ENCODE data around the gene FN1.

FN1 gene

DNA sequence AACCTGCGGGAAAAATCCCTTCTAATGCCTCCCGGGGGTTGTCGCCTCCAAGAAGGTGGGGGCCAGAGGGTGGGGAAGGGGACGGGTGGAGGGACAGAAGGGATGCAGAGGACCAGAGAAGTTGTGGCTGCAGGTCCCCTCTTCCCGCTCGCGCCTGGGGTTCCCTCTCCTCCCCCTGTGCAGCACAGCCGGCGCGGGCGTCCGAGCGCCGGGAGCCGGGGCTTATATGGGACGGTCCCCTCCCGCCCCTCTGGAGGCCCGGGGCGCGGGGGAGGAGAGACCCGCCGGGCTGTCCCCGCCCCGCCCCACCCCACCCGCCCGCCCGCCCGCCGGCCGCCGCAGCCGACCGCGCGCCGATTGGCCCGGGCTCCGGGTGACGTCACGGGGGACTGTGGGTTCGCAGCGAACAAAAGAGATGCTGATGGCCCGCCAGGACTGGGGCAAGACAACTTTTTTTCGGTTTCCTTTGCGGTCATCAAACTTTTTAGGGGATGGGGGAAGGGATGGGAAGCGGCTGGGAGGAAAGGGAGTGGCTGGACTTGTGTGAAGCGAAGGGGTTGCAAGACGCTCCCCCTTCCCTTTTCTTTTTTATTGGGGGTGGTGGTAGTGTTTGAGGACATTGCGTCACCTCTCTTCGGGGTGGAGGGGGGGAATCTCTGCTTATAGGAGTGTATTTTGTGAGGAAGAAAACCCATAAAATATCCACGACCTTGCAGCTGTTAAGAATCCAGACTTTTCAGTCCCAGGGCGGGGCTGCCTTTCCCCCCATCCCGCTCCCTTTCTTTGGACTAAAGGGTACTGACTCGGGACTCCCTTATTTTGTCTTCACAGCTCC is at the start of gene FN1:
Gene FN1, minus strand, starts transcription at position 199 of the 835 bp plus-strand sequence. CDS start 266 bp downstream, outside the sequence.
- DNase-seq: peak; percentile 63

DNA sequence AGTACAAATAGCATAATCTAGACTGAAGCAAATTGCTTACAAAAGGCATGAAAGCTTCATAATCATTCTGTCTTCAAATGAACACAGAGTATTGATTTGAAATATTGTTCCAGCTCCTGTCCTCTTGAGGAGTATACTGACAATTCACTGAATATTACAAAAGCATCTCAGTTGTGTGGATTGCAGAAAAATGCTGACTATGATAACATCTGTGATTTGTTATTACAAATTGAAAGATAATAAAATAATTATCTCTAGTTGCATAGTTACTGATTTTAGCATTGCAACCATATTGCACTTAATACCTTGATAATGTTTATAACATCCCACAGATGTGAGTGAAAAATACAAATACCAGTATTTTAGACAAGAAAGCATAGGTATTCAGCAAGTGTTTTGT is 49.2 kb upstream of the FN1 start:
- no peak for DNase-seq

DNA sequence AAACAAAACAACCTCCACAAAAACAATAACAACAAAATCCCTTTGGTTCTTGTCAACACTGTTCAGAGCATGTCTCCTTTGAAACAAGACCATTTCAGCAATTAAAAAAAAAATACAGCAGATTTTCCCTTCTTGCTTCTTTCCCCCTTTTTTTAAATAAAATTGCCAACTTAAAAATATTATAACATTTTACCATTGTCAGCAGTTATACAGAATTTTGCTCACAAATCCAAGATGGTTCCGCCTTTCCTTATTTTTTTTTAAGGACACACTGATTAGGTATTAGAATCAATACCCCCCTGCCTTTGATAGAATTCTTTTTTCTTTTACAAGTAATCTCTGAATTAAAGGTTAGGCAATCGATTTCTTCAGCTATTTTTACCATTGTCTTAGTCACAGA is 48.7 kb upstream of the FN1 start:
- no peak for DNase-seq

GRCh38 chr2:215483431-215483830 is 47.6 kb upstream of the FN1 start:
- DNase-seq: no peak

GRCh38 chr2:215479536-215480240 is 43.8 kb upstream of the FN1 start:
- peak; percentile 78 for DNase-seq

- no peak for DNase-seq
Observed at GRCh38 chr2:215479121-215479520, 43.3 kb upstream of the FN1 start.

GRCh38 chr2:215476424-215476823 is 40.6 kb upstream of the FN1 start:
- DNase-seq: no peak

DNA sequence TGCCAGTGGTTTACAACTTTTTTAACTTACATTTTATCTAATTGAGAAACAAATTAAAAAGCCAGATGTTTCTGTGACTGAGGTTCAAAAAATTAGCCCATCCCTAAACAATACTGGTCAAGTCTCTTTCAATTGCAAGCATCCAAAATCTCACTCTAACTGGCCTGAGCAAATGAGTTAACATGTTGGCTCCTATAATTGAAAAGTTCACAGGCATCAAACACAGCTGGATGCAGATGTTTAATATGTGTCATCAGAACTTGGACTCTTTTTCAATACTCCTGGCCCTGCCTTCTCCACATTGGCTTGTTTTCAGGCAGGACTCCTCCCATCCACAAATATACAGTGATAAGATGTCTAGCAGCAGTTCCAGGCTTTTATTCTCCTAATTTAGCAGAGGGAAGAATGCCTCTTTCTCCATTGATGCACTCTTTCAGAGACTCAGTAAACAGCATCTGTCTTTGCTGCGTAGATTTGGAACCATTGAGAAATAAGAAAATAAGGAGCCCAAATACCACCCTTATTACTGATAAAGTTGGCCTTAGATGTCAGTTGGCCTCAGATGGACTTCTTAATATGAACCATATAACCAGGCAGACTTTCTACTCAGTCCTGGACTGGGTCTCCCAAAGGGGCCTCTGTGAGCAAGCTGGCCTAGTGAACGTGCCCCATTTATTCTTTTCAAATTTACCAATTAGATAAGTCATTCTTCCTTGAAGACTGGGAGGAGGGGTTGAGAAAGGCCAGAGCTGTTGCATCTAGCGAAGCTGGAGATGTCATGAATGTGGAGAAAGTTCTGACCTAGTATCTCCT is 30.4 kb upstream of the FN1 start:
- DNase-seq: no peak

DNA sequence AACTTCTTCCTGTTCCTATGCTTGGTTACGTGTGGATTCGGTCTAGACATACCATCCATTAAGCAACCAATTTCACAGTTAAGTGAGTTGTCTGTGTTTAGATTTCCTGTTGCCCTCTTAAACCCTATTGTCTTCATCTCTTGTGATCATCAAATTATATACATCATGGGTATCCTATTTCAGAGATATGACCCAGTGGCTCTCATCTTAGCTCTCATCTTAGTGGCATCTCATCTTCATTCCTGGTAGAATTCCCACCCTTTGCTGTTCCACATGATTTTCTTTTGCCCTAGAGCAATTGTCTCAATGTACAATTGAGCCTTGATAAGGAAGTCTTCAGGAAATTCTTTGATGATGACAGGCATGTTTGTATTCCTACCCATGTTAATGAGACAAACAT is 29.4 kb upstream of the FN1 start:
- no peak for DNase-seq

DNA sequence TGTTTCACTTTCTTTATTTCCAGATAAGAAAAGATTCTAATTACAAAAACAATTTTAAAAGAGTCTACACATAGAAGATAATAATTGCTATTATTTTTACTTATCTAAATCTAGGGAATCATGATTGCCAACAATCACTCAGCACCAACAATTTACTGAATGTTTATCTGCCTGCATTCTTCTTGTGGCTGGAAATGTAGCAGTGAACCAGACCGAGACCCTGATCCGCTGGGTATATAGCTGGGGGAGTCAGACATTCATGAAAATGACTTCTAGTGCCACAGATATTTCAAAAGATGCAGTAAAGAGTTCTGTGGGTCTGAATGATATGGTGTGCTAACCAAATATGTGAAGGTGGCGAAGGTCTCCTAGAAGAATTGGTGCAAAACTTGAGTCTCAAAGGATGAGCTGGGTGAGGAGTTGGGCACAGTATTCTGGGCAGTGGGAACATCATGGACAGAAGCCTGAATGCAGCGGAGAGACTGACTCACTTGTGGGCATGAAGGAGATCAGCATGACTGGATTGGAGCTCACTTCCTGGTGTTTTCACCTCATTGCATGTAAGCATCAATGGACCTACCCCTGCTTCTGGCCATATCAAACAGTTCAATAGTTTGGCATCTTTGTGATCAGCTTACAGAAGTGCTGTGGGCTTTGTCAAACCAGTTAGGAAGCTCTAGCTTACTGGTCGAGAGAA is 26.1 kb upstream of the FN1 start:
- no peak for DNase-seq

- no peak for DNase-seq
Observed at GRCh38 chr2:215460682-215461382, 25.0 kb upstream of the FN1 start.

DNA sequence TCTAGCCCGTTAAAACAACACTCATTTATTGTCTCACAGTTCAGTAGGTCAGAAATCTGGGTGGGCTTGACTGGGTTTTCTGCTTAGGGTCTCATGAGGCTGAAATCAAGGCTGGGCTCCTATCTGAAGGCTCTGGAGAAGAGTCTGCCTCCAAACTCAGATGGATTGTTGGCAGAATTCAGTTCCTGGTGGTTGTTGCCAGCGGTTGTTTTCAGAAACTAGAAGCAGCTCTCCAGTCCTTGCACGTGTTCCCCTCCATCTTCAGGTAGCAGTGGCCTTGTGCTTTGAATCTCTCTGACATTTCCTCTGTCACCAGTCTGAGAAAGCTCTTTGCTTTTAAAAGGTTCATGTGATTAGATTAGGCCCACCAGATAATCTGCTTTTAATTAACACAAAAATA is 20.1 kb upstream of the FN1 start:
- DNase-seq: no peak

- peak; percentile 20 for DNase-seq
Observed at GRCh38 chr2:215454519-215455246, 18.8 kb upstream of the FN1 start.

GRCh38 chr2:215452725-215453124 is 16.9 kb upstream of the FN1 start:
- DNase-seq: no peak

DNA sequence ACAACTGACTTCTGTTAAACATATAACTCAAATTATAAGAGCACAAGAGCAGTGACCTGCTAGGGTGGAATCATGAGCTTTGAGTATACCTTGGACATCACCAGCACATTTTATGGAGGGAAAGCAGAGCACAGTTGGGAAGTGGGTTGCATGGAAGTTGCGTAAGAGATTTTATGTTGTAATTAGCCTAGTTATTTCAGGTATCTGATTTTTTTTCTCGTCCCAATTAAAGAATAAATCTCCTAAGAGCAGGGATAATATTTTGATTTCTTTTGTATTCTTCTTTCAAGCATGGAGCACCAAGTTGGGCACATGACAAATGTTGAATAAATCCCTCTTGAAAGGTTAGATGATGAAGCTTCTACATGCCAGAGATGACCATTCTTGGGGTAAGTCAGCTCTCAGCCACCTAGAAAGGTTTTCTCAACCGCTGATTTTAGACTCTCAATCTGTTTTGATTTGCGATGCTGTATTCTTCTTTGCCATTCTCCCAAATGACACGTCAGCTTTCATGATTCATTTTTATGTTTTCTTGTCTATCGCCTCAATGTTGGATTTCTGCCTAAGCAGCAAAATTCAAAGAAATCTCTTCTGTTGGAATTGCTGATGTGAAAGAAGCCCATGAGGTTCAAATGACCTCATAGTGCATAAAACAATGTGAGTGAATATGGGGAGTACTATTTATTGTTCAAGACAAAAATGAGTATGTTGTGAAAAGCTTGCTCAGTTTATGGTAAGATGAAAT is 15.3 kb upstream of the FN1 start:
- no peak for DNase-seq

- no peak for DNase-seq
Observed at GRCh38 chr2:215450188-215451011, 14.5 kb upstream of the FN1 start.

- no peak for DNase-seq
Observed at GRCh38 chr2:215447673-215448081, 11.8 kb upstream of the FN1 start.

- no peak for DNase-seq
Observed at GRCh38 chr2:215447056-215447455, 11.2 kb upstream of the FN1 start.

GRCh38 chr2:215442401-215442787 is 6.5 kb upstream of the FN1 start:
- DNase-seq: no peak
